Measurements from ENCODE around the gene ENPP3. TPM values are rescaled to one million over a fixed set of nuclear protein-coding genes. Genes with fewer than 3 reads are reported as not detected.

The ENPP3 gene
- total and polyA plus RNA-seq, 4 donors, result 0.31 to 2.9 (median 0.54) TPM

DNA sequence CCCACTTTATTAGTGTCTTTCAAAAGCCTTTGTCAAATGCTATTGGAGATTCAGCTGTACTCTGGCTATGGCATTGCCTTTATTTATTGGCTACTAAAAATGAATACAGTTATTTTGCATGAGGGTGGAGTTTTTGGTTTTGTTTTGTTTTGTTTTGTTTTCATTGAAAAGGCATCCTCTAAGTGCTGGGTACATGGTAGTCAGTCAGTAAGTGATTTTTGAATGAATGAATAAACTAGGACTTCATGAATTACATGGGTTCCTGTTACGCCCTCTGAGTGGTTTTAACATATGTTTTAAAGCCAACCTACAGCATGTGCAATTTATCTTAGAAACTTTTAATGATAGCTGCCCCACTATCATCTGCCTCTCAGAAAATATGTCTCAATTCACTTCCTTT lies 131.9 kb downstream of the ENPP3 start:
- H3K36me3 ChIP-seq (ENCODE audit: control insufficient read depth in 4 of 4, insufficient read depth in 4 of 4, low read length in 4 of 4), result no peaks in the 10 kb centered on the region
- ATAC-seq (ENCODE audit: insufficient read depth, low FRiP score) (no peak), DNase-seq (no peak)
- WGBS, 2 donors, result 96% methylated on average over 1 of the region's 1 CpG
- no peaks in the 10 kb centered on the region for H3K4me1 ChIP-seq (ENCODE audit: control insufficient read depth in 5 of 5, insufficient read depth in 5 of 5, low read length in 5 of 5)
- TF ChIP-seq, protein P1, sequence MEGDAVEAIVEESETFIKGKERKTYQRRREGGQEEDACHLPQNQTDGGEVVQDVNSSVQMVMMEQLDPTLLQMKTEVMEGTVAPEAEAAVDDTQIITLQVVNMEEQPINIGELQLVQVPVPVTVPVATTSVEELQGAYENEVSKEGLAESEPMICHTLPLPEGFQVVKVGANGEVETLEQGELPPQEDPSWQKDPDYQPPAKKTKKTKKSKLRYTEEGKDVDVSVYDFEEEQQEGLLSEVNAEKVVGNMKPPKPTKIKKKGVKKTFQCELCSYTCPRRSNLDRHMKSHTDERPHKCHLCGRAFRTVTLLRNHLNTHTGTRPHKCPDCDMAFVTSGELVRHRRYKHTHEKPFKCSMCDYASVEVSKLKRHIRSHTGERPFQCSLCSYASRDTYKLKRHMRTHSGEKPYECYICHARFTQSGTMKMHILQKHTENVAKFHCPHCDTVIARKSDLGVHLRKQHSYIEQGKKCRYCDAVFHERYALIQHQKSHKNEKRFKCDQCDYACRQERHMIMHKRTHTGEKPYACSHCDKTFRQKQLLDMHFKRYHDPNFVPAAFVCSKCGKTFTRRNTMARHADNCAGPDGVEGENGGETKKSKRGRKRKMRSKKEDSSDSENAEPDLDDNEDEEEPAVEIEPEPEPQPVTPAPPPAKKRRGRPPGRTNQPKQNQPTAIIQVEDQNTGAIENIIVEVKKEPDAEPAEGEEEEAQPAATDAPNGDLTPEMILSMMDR (IDR thresholded peaks at IDR 0.05; ENCODE audit: control extremely low read depth, extremely low read depth), result no peak
- H3K9me3 ChIP-seq (ENCODE audit: control insufficient read depth in 4 of 4, insufficient read depth in 3 of 4, low read length in 3 of 4), result peaks cover 0 to 2% (median 0%) of the 10 kb centered on the region in 4 donors
- no peak overlapping the region for H3K27ac ChIP-seq (ENCODE audit: low read depth in 1 of 2, low read length in 1 of 2)
- no peak overlapping the region for H3K9ac ChIP-seq (ENCODE audit: insufficient read depth in 1 of 2, low read length in 2 of 2)
- H3K4me3 ChIP-seq, result no peak overlapping the region
- H3K27me3 ChIP-seq (ENCODE audit: control insufficient read depth in 3 of 3, insufficient read depth in 3 of 3, low read length in 2 of 3), result no peaks in the 10 kb centered on the region

DNA sequence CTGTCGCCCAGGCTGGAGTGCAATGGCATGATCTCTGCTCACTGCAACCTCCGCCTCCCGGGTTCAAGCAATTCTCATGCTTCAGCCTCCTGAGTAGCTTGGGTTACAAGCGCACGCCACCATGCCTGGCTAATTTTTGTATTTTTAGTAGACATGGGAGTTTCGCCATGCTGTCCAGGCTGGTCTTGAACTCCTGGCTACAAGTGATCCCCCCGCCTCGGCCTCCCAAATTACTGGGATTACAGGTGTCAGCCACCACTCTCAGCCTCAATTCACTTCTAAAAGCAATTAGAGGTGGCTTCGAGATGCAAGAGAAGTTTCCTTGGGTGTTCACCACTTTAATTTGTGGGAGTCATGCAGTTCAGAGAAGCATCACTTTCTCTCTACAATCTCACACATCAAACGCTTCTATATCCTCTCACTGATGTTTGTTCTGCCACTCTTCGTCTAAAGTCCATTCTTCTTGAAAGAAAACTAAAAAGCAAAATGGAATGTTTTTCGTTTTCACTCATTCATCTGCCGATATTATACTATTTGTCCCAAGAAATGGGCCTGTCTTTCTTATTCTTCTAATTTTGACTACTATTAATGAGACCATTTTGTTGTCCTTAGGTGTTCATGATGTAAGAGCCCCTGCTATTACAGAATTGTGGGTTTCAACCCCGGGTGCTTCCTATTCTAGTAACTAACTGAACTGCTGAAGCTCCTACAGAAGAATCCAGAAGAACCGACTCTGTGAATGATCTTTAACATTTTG lies 132.5 kb downstream of the ENPP3 start:
- TF ChIP-seq, protein P1 (IDR thresholded peaks at IDR 0.05; ENCODE audit: control extremely low read depth, extremely low read depth), result no peak
- no peaks in the 10 kb centered on the region for H3K36me3 ChIP-seq (ENCODE audit: control insufficient read depth in 4 of 4, insufficient read depth in 4 of 4, low read length in 4 of 4)
- H3K27me3 ChIP-seq (ENCODE audit: control insufficient read depth in 3 of 3, insufficient read depth in 3 of 3, low read length in 2 of 3), result no peaks in the 10 kb centered on the region
- H3K4me1 ChIP-seq (ENCODE audit: control insufficient read depth in 5 of 5, insufficient read depth in 5 of 5, low read length in 5 of 5), result no peaks in the 10 kb centered on the region
- H3K9ac ChIP-seq (ENCODE audit: insufficient read depth in 1 of 2, low read length in 2 of 2), result no peak overlapping the region
- no peak overlapping the region for H3K4me3 ChIP-seq
- H3K9me3 ChIP-seq (ENCODE audit: control insufficient read depth in 4 of 4, insufficient read depth in 3 of 4, low read length in 3 of 4), result peaks cover 0 to 2% (median 0%) of the 10 kb centered on the region in 4 donors
- ATAC-seq (ENCODE audit: insufficient read depth, low FRiP score) (no peak), DNase-seq (no peak)
- WGBS, 2 donors, result 90 to 92% methylated on average over 15 of the region's 15 CpGs
- H3K27ac ChIP-seq (ENCODE audit: low read depth in 1 of 2, low read length in 1 of 2), result no peak overlapping the region

DNA sequence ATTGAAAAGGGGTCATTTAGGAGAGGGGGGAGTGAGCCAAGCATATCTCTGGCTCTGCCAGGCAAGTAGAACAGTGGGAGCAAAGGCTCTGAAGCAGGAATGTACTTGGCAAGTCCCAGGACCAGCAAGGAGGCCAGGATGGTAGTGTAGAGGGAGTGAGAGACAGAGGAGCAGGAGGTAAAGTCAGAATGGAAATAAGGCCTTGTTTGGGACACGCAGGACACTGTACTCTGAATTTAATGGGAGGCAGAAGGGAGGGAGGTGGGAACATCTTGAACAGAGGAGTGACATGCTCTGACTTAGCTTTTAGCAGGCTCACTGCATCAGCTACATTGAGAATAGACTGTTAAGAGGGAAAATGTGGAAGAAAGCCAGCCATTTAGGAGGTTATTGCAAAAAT lies 133.7 kb downstream of the ENPP3 start:
- Histone ChIP-seq H3K9me3 (ENCODE audit: control insufficient read depth in 4 of 4, insufficient read depth in 3 of 4, low read length in 3 of 4) (peaks cover 0 to 2% (median 0%) of the 10 kb centered on the region in 4 donors), H3K4me1 (ENCODE audit: control insufficient read depth in 5 of 5, insufficient read depth in 5 of 5, low read length in 5 of 5) (no peaks in the 10 kb centered on the region), H3K36me3 (ENCODE audit: control insufficient read depth in 4 of 4, insufficient read depth in 4 of 4, low read length in 4 of 4) (no peaks in the 10 kb centered on the region), H3K4me3 (no peak overlapping the region), H3K27me3 (ENCODE audit: control insufficient read depth in 3 of 3, insufficient read depth in 3 of 3, low read length in 2 of 3) (no peaks in the 10 kb centered on the region), H3K9ac (ENCODE audit: insufficient read depth in 1 of 2, low read length in 2 of 2) (no peak overlapping the region), H3K27ac (ENCODE audit: low read depth in 1 of 2, low read length in 1 of 2) (no peak overlapping the region)
- ATAC-seq (ENCODE audit: insufficient read depth, low FRiP score) (no peak), DNase-seq (no peak)
- WGBS, 2 donors, result 90 to 91% methylated on average over 1 of the region's 1 CpG
- TF ChIP-seq, protein P1 (IDR thresholded peaks at IDR 0.05; ENCODE audit: control extremely low read depth, extremely low read depth), result no peak
